DMS 273 treated with DMSO at 0.1 percent for 48 hours (cell line): ENCODE data around the gene COG5.
"Not testable (repeated sequence)": the region's sequence is repeated elsewhere in the genome, so short reads cannot be mapped to it uniquely, and the experiment has no call there.

ENCODE experiments used
- DNase-seq: peaks from one replicate; lab custom pipeline; 2025; lab: John Stamatoyannopoulos, UW

The COG5 gene

GRCh38 chr7:107579885-107580715, 16.4 kb upstream of the COG5 start, which contains the start of gene BCAP29:
Gene BCAP29, plus strand, starts transcription at chr7:107580246. Its CDS starts 527 bp downstream, at chr7:107580773.
- peak; percentile 71 for DNase-seq

- DNase-seq: no peak
These were observed 15.8 kb upstream of the COG5 start for GRCh38 chr7:107579554-107579884.

GRCh38 chr7:107573537-107573936, 9.8 kb upstream of the COG5 start:
- no peak for DNase-seq

- DNase-seq: no peak
These were observed 6.6 kb upstream of the COG5 start for GRCh38 chr7:107570298-107570697.

- DNase-seq: no peak
These were observed 1.0 kb upstream of the COG5 start for GRCh38 chr7:107564553-107565298.

GRCh38 chr7:107563081-107563774, 492 bp downstream of the COG5 start:
- no peak for DNase-seq

- DNase-seq: no peak
These were observed 2.7 kb downstream of the COG5 start for GRCh38 chr7:107560898-107561516.

GRCh38 chr7:107559864-107560263, 3.9 kb downstream of the COG5 start:
- no peak for DNase-seq

- DNase-seq: no peak
These were observed 7.8 kb downstream of the COG5 start for GRCh38 chr7:107555893-107556292.

GRCh38 chr7:107551936-107552335, 11.8 kb downstream of the COG5 start:
- no peak for DNase-seq

- no peak for DNase-seq
These were observed 18.7 kb downstream of the COG5 start for GRCh38 chr7:107544848-107545591.

- DNase-seq: no peak
These were observed 20.3 kb downstream of the COG5 start for GRCh38 chr7:107543338-107543993.

- no peak for DNase-seq
These were observed 25.7 kb downstream of the COG5 start for GRCh38 chr7:107538001-107538400.

GRCh38 chr7:107537228-107537627, 26.5 kb downstream of the COG5 start:
- DNase-seq: not testable (repeated sequence)

GRCh38 chr7:107534139-107534538, 29.6 kb downstream of the COG5 start:
- no peak for DNase-seq

GRCh38 chr7:107530751-107531150, 33.0 kb downstream of the COG5 start:
- DNase-seq: no peak

GRCh38 chr7:107528461-107528860, 35.3 kb downstream of the COG5 start:
- DNase-seq: no peak

GRCh38 chr7:107527196-107527595, 36.5 kb downstream of the COG5 start:
- DNase-seq: no peak

- DNase-seq: no peak
These were observed 37.0 kb downstream of the COG5 start for GRCh38 chr7:107526672-107527071.

- peak; percentile 60 for DNase-seq
These were observed 56.9 kb downstream of the COG5 start for GRCh38 chr7:107506674-107507339.
